Measurements from ENCODE around the gene DGKZ. TPM values are rescaled to one million over a fixed set of nuclear protein-coding genes. Genes with fewer than 3 reads are reported as not detected.

Gene DGKZ
- total RNA-seq, 4 donors from 2014 or later, result 41.2 to 105 (median 49.6) TPM

GRCh38 chr11:46390331-46391171 is 43.3 kb downstream of the DGKZ start:
- Histone ChIP-seq H3K36me3 (peaks cover 0 to 2% (median 0%) of the 10 kb centered on the region in 3 donors), H3K27ac (no peak overlapping the region), H3K4me3 (peak overlapping the region in 1 of 4 donors; percentile 49), H3K27me3 (peaks cover 5 to 67% of the 10 kb centered on the region in 2 donors), H3K9me3 (no peaks in the 10 kb centered on the region), H3K4me1 (peaks cover 0 to 52% (median 30%) of the 10 kb centered on the region in 4 donors)
- TF ChIP-seq EP300 (IDR thresholded peaks at IDR 0.05) (no peak), CTCF (IDR thresholded peaks at IDR 0.05) (no peak), POLR2A (IDR thresholded peaks at IDR 0.05) (no peak)
- WGBS, 2 donors, result 4 to 8% methylated on average over 30 to 31 of the region's 49 CpGs
- no peak for DNase-seq (ENCODE audit: low spot score in 2 of 2)

- WGBS, 2 donors, result 5% methylated on average over 8 to 12 of the region's 31 CpGs
Observed at GRCh38 chr11:46391186-46391577, 43.9 kb downstream of the DGKZ start.

GRCh38 chr11:46391578-46392420 is 44.5 kb downstream of the DGKZ start, which contains the start of gene CHRM4:
Gene CHRM4 (minus strand): TSS chr11:46391776. CDS start chr11:46386557, 5,219 bp downstream.
- H3K4me1 ChIP-seq, result peaks cover 0 to 52% (median 30%) of the 10 kb centered on the region in 4 donors
- no peak within 1 kb of the TSS for H3K27ac ChIP-seq
- TF ChIP-seq EP300 (IDR thresholded peaks at IDR 0.05) (no peak), CTCF (IDR thresholded peaks at IDR 0.05) (no peak), POLR2A (IDR thresholded peaks at IDR 0.05) (no peak)
- peaks cover 5 to 55% of the 10 kb centered on the region in 2 donors for H3K27me3 ChIP-seq
- H3K36me3 ChIP-seq, result peaks cover 0 to 14% (median 0%) of the 10 kb centered on the region in 3 donors
- 1 to 9% methylated on average over 12 to 72 of the region's 123 CpGs for WGBS, 2 donors
- H3K4me3 ChIP-seq, result peak within 1 kb of the TSS in 3 of 4 donors; percentile 2 to 49 (median 32)
- no peaks in the 10 kb centered on the region for H3K9me3 ChIP-seq
- no peak for DNase-seq (ENCODE audit: low spot score in 2 of 2)

More at GRCh38 chr11:46391186-46391577, 43.9 kb downstream of the DGKZ start:
- H3K27ac ChIP-seq, result no peak overlapping the region
- H3K4me3 ChIP-seq, result peak overlapping the region in 1 of 4 donors; percentile 49
- peaks cover 0 to 52% (median 30%) of the 10 kb centered on the region in 4 donors for H3K4me1 ChIP-seq
- peaks cover 5 to 61% of the 10 kb centered on the region in 2 donors for H3K27me3 ChIP-seq
- DNase-seq (ENCODE audit: low spot score in 2 of 2), result no peak
- no peaks in the 10 kb centered on the region for H3K9me3 ChIP-seq
- TF ChIP-seq CTCF (IDR thresholded peaks at IDR 0.05), result no peak
- no peak for TF ChIP-seq POLR2A (IDR thresholded peaks at IDR 0.05)
- TF ChIP-seq EP300 (IDR thresholded peaks at IDR 0.05), result no peak
- peaks cover 0 to 8% (median 0%) of the 10 kb centered on the region in 3 donors for H3K36me3 ChIP-seq

GRCh38 chr11:46392421-46393230 is 45.4 kb downstream of the DGKZ start:
- peak; percentile 65 to 70 for DNase-seq (ENCODE audit: low spot score in 2 of 2)
- Histone ChIP-seq H3K27ac (no peak overlapping the region), H3K4me3 (peak overlapping the region; percentile 2 to 49 (median 19)), H3K36me3 (peaks cover 0 to 23% (median 6%) of the 10 kb centered on the region in 3 donors), H3K27me3 (peaks cover 5 to 48% of the 10 kb centered on the region in 2 donors), H3K9me3 (no peaks in the 10 kb centered on the region), H3K4me1 (peaks cover 0 to 51% (median 30%) of the 10 kb centered on the region in 4 donors)
- 3 to 4% methylated on average over 40 to 45 of the region's 71 CpGs for WGBS, 2 donors
- TF ChIP-seq EP300 (IDR thresholded peaks at IDR 0.05) (peak in 1 of 2 donors; percentile 40), POLR2A (IDR thresholded peaks at IDR 0.05) (no peak), CTCF (IDR thresholded peaks at IDR 0.05) (no peak)
